RPMI8226 (cell line): ENCODE data around the gene SCAF4.
A peak's percentile ranks its signal among the peaks of the same experiment; 100 is the strongest.

Experiments used
- DNase-seq: peaks from one replicate; pipeline ENCODE4 v3.0.0-alpha.2; 2015

SCAF4 gene

DNA sequence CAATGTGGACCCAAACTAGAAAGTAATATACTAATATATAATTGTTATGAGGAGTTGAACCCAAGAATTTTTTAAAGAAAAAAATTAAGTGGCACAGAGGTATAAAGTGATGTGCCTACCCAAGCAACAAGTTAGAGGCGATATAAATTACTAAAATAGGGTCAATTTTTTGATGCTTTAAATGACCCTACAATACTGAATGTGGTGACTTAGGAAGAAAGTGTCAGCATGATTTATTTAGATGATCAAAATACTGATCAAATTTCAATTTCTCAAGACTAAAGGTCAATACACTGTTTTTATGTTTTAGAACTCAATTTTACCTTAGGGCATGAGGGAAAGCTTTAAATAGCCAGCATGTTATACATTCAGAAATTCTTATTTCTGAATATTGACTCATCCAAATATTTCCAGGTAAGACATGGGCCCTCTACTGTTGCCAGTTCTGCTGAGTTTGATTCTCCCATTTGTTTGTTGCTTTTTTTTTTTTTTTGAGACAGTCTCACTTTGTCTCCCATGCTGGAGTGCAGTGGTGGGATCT lies 20.1 kb downstream of the SCAF4 start:
- DNase-seq: no peak

- DNase-seq: no peak
Measured at GRCh38 chr21:31711326-31711725, 20.6 kb downstream of the SCAF4 start.

DNA sequence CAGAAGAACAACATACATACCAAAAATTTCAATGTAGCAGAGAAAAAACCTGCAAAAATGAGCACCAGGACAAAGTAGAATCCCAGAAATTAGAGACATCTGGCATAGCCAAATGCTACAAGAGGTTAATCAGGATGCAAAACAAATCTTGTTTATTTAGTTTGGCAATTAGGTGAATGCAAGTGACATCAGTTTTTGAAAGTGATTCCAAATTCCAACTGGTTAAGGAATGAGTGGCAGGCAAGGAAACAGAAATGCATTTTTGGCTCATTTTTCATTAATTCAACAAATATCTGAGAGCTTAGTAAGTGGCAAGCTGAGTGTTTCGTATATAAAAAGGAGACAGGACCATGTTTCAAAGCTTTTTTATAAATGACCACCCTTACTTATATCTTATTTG lies 21.3 kb downstream of the SCAF4 start:
- DNase-seq: no peak

- DNase-seq: no peak
Measured at GRCh38 chr21:31708541-31708940, 23.4 kb downstream of the SCAF4 start.

DNA sequence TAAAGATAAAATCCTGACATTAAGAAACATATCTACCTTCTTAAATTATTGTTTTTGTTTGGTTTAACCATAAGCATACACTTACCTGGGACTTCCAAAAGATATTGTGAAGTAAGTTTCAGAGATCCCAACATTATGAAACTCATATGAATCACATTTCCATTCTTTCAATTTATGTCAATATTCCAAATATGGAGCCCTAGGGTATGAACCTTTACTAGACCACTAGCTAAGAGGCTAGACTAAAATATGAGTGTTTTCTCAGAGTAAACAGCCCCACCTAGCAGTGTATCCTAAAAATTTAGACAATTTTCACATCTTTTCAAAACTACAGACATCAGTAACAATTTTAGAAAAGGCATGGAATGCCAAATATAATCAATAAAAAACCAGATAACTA lies 24.4 kb downstream of the SCAF4 start:
- DNase-seq: no peak

DNA sequence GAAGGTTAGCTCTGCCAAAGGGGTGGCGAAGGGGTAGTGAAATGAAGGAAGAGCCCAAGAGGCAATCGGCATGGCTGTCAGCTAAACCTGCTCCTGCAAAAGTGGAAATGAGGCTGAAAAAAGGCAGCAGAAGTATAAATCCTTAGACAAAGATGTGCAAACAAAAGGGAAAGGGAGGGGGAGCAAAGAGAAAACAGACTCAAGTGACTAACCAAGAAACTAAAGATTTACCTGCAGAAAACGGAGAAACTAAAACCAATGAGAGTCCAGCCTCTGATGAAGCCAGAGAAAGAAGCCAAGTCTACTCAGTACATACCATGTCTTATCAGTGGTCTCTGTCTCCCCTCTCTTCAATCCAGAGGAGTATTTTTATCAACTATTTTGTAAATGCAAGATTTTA lies 25.4 kb downstream of the SCAF4 start:
- DNase-seq: no peak

DNA sequence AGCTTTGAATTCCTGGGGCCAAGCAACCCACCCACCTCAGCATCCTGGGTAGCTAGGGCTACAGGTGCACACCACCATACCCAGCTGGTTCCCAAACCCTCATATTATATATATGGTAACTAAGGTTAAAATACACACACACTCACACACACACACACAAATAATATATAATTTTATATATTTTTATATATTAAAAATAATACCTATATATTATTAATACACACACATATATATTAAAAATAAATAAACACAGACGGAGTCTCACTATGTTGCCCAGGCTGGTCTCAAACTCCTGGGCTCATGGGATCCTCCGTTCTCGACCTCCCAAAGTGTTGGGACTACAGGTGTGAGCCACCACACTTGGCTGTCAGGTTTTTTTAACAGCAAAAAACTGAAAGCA lies 31.9 kb downstream of the SCAF4 start:
- DNase-seq: no peak

GRCh38 chr21:31698461-31698860 lies 33.5 kb downstream of the SCAF4 start:
- DNase-seq: no peak

DNA sequence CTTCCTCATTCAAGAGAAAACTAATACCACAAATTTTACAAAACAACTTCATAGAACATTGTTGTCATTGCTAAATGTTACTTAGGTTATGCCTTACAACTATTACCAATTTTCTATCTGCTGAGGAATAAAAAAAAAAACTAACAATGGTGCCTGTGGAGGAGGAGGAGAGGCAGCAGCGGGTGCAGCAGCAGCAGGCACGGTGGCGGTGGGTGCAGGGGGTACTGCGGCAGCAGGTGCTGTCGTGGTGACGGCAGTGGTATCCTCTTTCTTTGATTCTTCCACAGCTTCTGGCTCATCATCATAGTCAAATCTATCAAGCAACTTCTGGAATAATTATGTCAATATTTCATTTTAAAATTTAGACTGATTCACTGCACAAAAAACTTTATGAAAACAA lies 35.5 kb downstream of the SCAF4 start:
- no peak for DNase-seq

DNA sequence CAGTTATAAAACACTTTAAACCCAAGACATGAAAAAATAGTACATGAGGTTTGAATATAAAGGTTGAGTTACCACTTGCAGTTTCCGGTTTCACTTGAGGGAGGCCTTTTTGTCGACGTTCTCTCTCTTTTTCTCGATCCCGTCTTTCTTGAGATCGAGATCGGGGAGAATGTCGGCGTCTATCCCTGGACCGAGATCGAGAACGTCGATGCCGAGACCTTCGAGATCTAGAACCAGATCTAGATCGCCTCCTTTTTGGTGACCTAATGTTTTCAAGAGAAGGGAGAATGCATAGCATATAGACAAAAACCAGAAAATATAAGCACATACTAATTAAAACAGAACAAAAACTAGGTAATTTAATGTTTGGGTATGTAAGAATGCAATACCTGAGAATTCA lies 38.7 kb downstream of the SCAF4 start:
- no peak for DNase-seq

- no peak for DNase-seq
Measured at GRCh38 chr21:31688603-31689368, 43.1 kb downstream of the SCAF4 start.

DNA sequence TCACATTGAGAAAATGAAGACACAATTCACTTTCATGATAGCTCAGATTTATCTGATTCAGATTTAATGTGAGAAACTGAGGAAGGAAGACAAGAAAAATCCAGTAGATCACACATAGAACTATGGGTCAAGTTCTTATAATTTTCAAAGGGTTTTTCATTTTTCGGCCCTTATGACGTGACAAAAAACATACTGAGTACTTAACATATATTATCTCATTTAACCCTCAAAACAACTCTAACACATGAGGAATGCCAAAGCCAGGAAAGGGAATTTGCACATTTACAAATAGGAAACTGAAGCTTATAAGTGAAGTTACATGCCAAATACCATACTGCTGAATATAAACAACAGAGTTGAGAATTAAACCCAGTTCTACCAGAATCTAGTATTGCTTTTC lies 44.8 kb downstream of the SCAF4 start:
- no peak for DNase-seq

DNA sequence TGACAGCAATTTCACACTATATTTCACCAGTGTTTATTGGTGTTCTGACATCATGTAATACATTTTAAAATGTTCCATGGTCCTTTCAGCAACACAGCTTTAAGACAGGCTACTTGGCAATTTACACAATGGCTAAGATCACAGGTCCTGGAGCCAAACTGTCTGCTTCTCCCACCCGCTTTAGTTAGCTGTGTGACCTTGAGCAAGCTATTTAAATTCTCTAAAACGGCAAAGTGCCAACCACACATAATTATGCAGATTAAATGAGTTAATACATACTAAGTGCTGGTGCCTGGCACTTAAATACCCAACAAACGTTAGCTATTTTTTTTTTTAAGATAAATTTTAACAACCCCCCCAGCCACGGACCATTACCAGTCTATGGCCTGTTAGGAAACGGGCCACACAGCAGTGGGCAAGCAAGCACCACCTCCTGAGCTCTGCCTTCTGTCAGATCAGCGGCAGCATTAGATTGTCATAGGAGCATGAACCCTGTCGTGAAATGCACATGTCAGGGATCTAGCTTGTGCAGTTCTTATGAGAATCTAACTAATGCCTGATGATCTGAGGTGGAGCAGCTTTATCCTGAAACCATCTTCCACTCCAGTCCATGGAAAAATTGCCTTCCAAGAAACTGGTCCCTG lies 45.5 kb downstream of the SCAF4 start:
- DNase-seq: no peak

DNA sequence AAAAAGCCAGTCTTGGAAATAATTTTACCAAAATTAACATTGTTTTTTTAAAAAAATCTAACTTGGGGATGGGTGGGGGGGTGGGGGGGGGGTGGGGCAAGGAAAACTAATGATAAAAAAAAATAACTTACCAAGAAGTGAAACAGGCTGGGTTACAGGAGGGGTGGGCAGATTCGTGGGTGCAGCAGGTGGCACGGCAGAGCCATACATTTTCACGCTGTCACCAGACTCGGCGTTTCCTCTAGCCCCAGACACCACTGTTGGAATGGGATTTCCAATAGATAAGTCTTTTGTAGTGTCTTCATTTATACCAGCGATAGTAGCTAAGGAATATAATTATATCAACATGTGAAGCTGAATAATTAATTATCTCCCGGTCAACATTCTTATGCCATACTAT lies 47.0 kb downstream of the SCAF4 start:
- no peak for DNase-seq

DNA sequence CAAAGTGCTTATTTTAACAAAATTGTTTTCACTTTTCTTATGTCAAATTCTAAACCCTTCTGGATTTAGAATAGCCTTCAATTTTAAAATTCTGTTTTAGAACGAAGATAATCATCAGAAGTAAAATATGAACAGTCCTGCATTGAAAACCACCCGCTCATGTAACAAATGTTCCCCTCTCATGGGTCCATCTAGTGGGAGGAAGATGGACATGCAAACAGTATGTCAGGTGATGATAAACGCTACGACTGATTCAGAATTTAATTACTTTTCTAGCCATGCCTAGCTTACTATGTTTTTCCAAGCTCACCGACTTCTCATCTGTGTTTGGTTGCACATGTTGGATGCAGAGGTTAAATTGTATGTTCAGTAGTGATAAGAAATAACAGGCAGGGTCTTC lies 48.9 kb downstream of the SCAF4 start:
- DNase-seq: no peak

- no peak for DNase-seq
Measured at GRCh38 chr21:31682620-31683019, 49.3 kb downstream of the SCAF4 start.

DNA sequence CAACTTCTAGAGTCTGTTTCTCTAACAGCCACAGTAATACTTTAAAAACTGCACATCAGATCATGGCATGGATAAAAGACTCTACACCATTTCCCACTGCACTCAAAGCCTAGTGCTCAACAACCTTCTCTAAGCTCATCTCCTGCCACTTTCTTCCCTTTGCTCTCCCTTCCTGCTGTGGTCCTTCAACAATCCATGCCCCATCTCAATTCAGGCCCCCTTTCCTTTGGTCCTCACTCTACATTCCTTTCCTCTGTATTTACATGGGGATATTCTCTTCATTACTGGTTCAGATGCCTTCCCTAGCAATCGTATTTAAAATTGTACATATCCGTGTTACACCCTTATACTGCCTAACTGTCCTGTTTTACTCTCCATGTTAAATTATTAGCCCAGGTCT lies 53.4 kb downstream of the SCAF4 start:
- DNase-seq: no peak

DNA sequence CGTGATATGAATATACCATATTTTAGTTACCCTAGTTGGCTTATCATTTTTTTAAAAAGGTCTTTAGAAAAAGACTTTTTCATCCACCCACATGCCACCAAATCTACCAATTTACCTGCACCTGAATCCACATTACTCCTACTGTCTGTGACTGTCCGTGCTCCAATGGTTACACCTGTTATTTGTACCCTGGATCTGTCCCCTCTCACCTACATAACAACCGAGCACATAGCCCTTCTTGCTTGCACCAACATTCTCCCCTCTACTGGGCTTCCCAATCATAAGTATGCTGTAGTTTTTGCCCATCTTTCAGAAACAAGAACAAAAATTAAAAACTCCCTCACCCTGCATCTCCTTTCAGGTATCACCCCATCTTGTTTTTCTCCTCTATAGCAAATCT lies 54.9 kb downstream of the SCAF4 start:
- no peak for DNase-seq

GRCh38 chr21:31675960-31676359 lies 56.0 kb downstream of the SCAF4 start:
- DNase-seq: peak; percentile 35

GRCh38 chr21:31675318-31675717 lies 56.6 kb downstream of the SCAF4 start:
- no peak for DNase-seq

- no peak for DNase-seq
Measured at GRCh38 chr21:31673321-31673912, 58.5 kb downstream of the SCAF4 start.

GRCh38 chr21:31671931-31672330 lies 60.0 kb downstream of the SCAF4 start:
- DNase-seq: no peak

DNA sequence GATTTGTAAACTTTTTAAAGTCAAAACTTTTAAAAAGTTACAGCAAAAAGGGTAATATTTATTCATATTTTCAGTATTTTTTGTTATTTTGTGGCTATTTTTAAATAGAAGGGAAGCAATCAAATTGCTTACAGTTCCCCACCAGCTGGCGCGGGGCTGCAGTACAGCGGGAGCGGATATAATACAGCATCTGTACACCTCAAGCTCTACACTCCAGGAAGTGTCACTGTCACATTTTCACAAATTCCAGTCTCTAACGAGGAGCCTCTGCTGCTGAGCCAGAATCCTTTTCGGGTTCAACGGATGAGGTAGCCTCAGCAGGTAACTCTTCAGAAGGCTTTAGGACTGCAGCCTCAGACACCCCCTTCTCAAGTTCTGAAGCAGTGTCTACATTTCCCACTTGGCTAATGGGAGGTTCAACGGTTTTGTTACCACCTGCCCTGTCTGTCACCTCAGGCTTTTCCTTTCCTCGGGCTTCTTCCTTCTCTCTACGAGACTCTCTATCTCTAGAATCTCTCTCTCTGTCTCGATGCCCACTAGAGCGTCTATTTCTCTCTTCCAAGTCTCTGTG lies 60.7 kb downstream of the SCAF4 start:
- no peak for DNase-seq

DNA sequence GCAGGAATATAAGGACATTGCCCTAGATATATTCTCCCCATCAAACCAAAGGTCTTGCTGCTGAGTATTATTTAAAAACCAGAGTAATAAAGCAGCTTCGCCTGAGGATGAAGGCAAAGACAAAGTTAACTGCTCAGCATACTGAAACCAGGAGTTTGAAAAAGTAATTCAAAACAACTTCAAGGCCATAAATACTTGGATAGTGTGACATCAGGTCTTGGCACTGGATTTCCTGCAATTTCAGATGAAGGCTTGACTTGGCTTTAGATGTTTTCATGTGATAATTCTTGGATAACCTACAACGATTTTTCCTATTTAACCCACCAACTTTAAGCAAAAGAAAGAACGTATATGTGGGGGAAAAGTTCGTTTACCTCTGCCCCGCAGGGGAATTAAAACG lies 61.8 kb downstream of the SCAF4 start:
- no peak for DNase-seq
